Measurements from ENCODE around the gene FAM234B.

DNA sequence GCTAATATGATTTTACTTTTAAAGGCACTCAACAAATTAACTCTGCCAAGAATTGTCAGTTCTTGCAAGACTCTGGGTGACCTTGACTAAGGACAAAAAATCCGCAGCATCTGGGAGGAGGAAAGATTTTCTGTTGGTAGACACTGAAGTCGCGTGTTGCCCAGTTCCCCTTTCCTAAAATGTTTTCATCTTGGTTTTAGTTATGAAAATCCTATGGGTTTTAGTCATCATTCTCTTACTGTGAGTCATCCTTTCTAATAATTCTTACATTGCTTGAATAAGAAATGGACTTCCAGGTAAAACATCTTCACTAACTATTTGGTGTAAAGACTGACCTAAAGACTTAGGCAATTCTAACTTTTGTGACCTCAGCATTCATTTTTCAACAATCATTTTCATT lies 50.2 kb downstream of the FAM234B start:
- no peak for TF ChIP-seq EZH2 (IDR thresholded peaks at IDR 0.05; ENCODE audit: borderline replicate concordance, low read depth, low read length, severe bottlenecking)
- TF ChIP-seq, protein P1, sequence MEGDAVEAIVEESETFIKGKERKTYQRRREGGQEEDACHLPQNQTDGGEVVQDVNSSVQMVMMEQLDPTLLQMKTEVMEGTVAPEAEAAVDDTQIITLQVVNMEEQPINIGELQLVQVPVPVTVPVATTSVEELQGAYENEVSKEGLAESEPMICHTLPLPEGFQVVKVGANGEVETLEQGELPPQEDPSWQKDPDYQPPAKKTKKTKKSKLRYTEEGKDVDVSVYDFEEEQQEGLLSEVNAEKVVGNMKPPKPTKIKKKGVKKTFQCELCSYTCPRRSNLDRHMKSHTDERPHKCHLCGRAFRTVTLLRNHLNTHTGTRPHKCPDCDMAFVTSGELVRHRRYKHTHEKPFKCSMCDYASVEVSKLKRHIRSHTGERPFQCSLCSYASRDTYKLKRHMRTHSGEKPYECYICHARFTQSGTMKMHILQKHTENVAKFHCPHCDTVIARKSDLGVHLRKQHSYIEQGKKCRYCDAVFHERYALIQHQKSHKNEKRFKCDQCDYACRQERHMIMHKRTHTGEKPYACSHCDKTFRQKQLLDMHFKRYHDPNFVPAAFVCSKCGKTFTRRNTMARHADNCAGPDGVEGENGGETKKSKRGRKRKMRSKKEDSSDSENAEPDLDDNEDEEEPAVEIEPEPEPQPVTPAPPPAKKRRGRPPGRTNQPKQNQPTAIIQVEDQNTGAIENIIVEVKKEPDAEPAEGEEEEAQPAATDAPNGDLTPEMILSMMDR (IDR thresholded peaks at IDR 0.05; ENCODE audit: borderline replicate concordance, extremely low read depth, low read length, poor library complexity, severe bottlenecking), result no peak
